ENCODE results near the gene ARHGAP1.
"Not testable (repeated sequence)": the region's sequence is repeated elsewhere in the genome, so short reads cannot be mapped to it uniquely, and the experiment has no call there.

ARHGAP1 gene

GRCh38 chr11:46723359-46723680, 22.9 kb upstream of the ARHGAP1 start:
- no peak for DNase-seq (ENCODE audit: low spot score)

GRCh38 chr11:46722566-46723358, 22.3 kb upstream of the ARHGAP1 start:
- DNase-seq (ENCODE audit: low spot score), result no peak

- no peak for DNase-seq (ENCODE audit: low spot score)
These were observed 20.9 kb upstream of the ARHGAP1 start for GRCh38 chr11:46721286-46721685.

GRCh38 chr11:46719543-46720218, 19.3 kb upstream of the ARHGAP1 start:
- no peak for DNase-seq (ENCODE audit: low spot score)

GRCh38 chr11:46719048-46719542, 18.7 kb upstream of the ARHGAP1 start, which contains the start of gene F2:
F2 (plus strand) TSS chr11:46719213; CDS start chr11:46719236, 23 bp downstream.
- DNase-seq (ENCODE audit: low spot score), result no peak

GRCh38 chr11:46718155-46719019, 18.0 kb upstream of the ARHGAP1 start:
- no peak for DNase-seq (ENCODE audit: low spot score)

GRCh38 chr11:46717825-46718154, 17.4 kb upstream of the ARHGAP1 start:
- not testable (repeated sequence) for DNase-seq (ENCODE audit: low spot score)

- no peak for DNase-seq (ENCODE audit: low spot score)
These were observed 12.6 kb upstream of the ARHGAP1 start for GRCh38 chr11:46712874-46713576.

- no peak for DNase-seq (ENCODE audit: low spot score)
These were observed 10.9 kb upstream of the ARHGAP1 start for GRCh38 chr11:46711303-46711702.

GRCh38 chr11:46710821-46711269, 10.4 kb upstream of the ARHGAP1 start:
- DNase-seq (ENCODE audit: low spot score), result no peak

- not testable (repeated sequence) for DNase-seq (ENCODE audit: low spot score)
These were observed 8.9 kb upstream of the ARHGAP1 start for GRCh38 chr11:46709351-46709750.

- no peak for DNase-seq (ENCODE audit: low spot score)
These were observed 6.5 kb upstream of the ARHGAP1 start for GRCh38 chr11:46706886-46707285.

GRCh38 chr11:46705070-46705688, 4.8 kb upstream of the ARHGAP1 start:
- no peak for DNase-seq (ENCODE audit: low spot score)

GRCh38 chr11:46701078-46701654, 747 bp upstream of the ARHGAP1 start:
- DNase-seq (ENCODE audit: low spot score), result no peak

- DNase-seq (ENCODE audit: low spot score), result no peak
These were observed 1.8 kb downstream of the ARHGAP1 start for GRCh38 chr11:46698597-46698996.

GRCh38 chr11:46697723-46698122, 2.7 kb downstream of the ARHGAP1 start:
- no peak for DNase-seq (ENCODE audit: low spot score)

- DNase-seq (ENCODE audit: low spot score), result no peak
These were observed 3.1 kb downstream of the ARHGAP1 start for GRCh38 chr11:46697303-46697702.

- no peak for DNase-seq (ENCODE audit: low spot score)
These were observed 4.2 kb downstream of the ARHGAP1 start for GRCh38 chr11:46696212-46696558.

GRCh38 chr11:46695345-46696211, 4.8 kb downstream of the ARHGAP1 start:
- DNase-seq (ENCODE audit: low spot score), result no peak

GRCh38 chr11:46694607-46695006, 5.8 kb downstream of the ARHGAP1 start:
- no peak for DNase-seq (ENCODE audit: low spot score)

Measured in CD4-positive, alpha-beta T cell treated with Interleukin-2 at 100 ng/mL for 4 hours (primary cell).